Kasumi-1 (cell line): Measurements from ENCODE around the gene YDJC.
"Not testable (repeated sequence)": the region's sequence is repeated elsewhere in the genome, so short reads cannot be mapped to it uniquely, and the experiment has no call there.

Experiments used
- DNase-seq, 2 experiments: peaks; one replicate each; lab custom pipeline; 2025; lab: John Stamatoyannopoulos, UW

YDJC gene

GRCh38 chr22:21651521-21652009 is 21.7 kb upstream of the YDJC start:
- DNase-seq: no peak

GRCh38 chr22:21650823-21651520 is 21.1 kb upstream of the YDJC start:
- DNase-seq: peak in 1 of 2 experiments; percentile 22

- DNase-seq: peak in 1 of 2 experiments; percentile 10
These were observed 20.5 kb upstream of the YDJC start for GRCh38 chr22:21650280-21650679.

- DNase-seq: peak; percentile 91 to 97
These were observed 17.1 kb upstream of the YDJC start for GRCh38 chr22:21646608-21647590.

GRCh38 chr22:21645513-21645912 is 15.7 kb upstream of the YDJC start:
- not testable (repeated sequence) for DNase-seq

GRCh38 chr22:21643533-21644357 is 13.9 kb upstream of the YDJC start:
- DNase-seq: peak; percentile 13 to 24

- DNase-seq: peak; percentile 61 to 64
These were observed 13.0 kb upstream of the YDJC start for GRCh38 chr22:21642584-21643448.

GRCh38 chr22:21641789-21642583 is 12.2 kb upstream of the YDJC start, which contains the start of gene SDF2L1:
Gene SDF2L1, plus strand, starts transcription at chr22:21642302. Its CDS starts 35 bp downstream, at chr22:21642337.
- peak; percentile 97 to 98 for DNase-seq

GRCh38 chr22:21641417-21641788 is 11.6 kb upstream of the YDJC start:
- no peak for DNase-seq

- DNase-seq: no peak
These were observed 11.0 kb upstream of the YDJC start for GRCh38 chr22:21640810-21641209.

GRCh38 chr22:21639359-21639758 is 9.5 kb upstream of the YDJC start:
- DNase-seq: no peak

- not testable (repeated sequence) for DNase-seq
These were observed 7.6 kb upstream of the YDJC start for GRCh38 chr22:21637450-21637849.

GRCh38 chr22:21636629-21637218 is 6.9 kb upstream of the YDJC start:
- no peak for DNase-seq

- no peak for DNase-seq
These were observed 6.1 kb upstream of the YDJC start for GRCh38 chr22:21635771-21636510.

GRCh38 chr22:21634844-21635243 is 5.0 kb upstream of the YDJC start:
- no peak for DNase-seq

GRCh38 chr22:21634081-21634480 is 4.3 kb upstream of the YDJC start:
- no peak for DNase-seq

GRCh38 chr22:21633481-21633880 is 3.7 kb upstream of the YDJC start:
- DNase-seq: no peak

GRCh38 chr22:21632931-21633330 is 3.1 kb upstream of the YDJC start:
- no peak for DNase-seq
